MCF 10A (cell line): Measurements from ENCODE around the gene SLC38A3. TPM values are rescaled to one million over a fixed set of nuclear protein-coding genes. Genes with fewer than 3 reads are reported as not detected.

ENCODE experiments used
- Bru-seq: library from RNA; stranded (reverse); fragments of 400-500 nt; gene quantifications from one replicate; lab custom pipeline; 2021; lab: Mats Ljungman, UMichigan
- BruChase-seq, 2 experiments: library from RNA; stranded (reverse); fragments of 400-500 nt; gene quantifications; one replicate each; lab custom pipeline; 2021; lab: Mats Ljungman, UMichigan
- BruUV-seq: library from RNA; stranded (reverse); fragments of 400-500 nt; replicated peaks from 2 replicates; lab custom pipeline; 2021; lab: Mats Ljungman, UMichigan
- CTCF ChIA-PET: fragments of 300-600 bp; sonication (Branson Sonifier 250); formaldehyde crosslinking; extraction: SDS; loops from one replicate; lab custom pipeline; 2021; ENCODE audit warnings: antibody characterized with exemption, inconsistent platforms; lab: Yijun Ruan, JAX
- POLR2A ChIA-PET: fragments of 300-600, 350-650 bp; sonication (Branson Sonifier 250); formaldehyde crosslinking; extraction: SDS; loops from one replicate; lab custom pipeline; 2020; ENCODE audit warnings: antibody characterized with exemption, inconsistent platforms; lab: Yijun Ruan, JAX
- DNase-seq: peaks from one replicate; pipeline ENCODE4 v3.0.0-alpha.2; 2018; ENCODE audit not compliant: unreplicated experiment
- H3K27ac Mint-ChIP-seq: one replicate; pipeline ENCODE4 v1.8.0; 2022; ENCODE audit warnings: mild to moderate bottlenecking, low read depth, mixed read lengths; ENCODE audit not compliant: unreplicated experiment
- H3K27me3 Mint-ChIP-seq: one replicate; pipeline ENCODE4 v1.8.0; 2022; ENCODE audit warnings: mixed read lengths; ENCODE audit not compliant: insufficient read depth, unreplicated experiment
- H3K36me3 Mint-ChIP-seq: one replicate; pipeline ENCODE4 v1.8.0; 2022; ENCODE audit warnings: mild to moderate bottlenecking, moderate library complexity, mixed read lengths; ENCODE audit not compliant: insufficient read depth, unreplicated experiment
- H3K4me1 Mint-ChIP-seq: one replicate; pipeline ENCODE4 v1.8.0; 2022; ENCODE audit warnings: mixed read lengths; ENCODE audit not compliant: insufficient read depth, unreplicated experiment
- H3K4me3 Mint-ChIP-seq: one replicate; pipeline ENCODE4 v1.8.0; 2022; ENCODE audit warnings: mild to moderate bottlenecking, moderate library complexity, mixed read lengths; ENCODE audit not compliant: unreplicated experiment
- H3K9me3 Mint-ChIP-seq: one replicate; pipeline ENCODE4 v1.8.0; 2022; ENCODE audit warnings: mixed read lengths; ENCODE audit not compliant: unreplicated experiment
- CTCF ChIP-seq: fragments of 200-600 bp; IDR thresholded peaks from one replicate; pipeline ENCODE4 v1.8.0; 2022; ENCODE audit warnings: antibody characterized with exemption, mild to moderate bottlenecking; ENCODE audit not compliant: unreplicated experiment
- intact Hi-C: fragments of 100-400 bp; cut with micrococcal nuclease; formaldehyde crosslinking; loops from 2 replicates; pipeline ENCODE4 v1.14.1; 2022
- long read RNA-seq: library from polyadenylated mRNA; stranded (forward); transcript quantifications from one replicate; pipeline ENCODE4 v2.0.0, GENCODE V29; 2022
- total RNA-seq: library from RNA; stranded (reverse); gene quantifications from 2 replicates; pipeline ENCODE4 v1.2.3, GENCODE V29; 2022

Gene SLC38A3
- total RNA-seq = not detected in 2 replicates
- Bru-seq, nascent RNA = percentile 15 among the genes with signal in this experiment
- percentile 20 among the genes with signal in this experiment for BruChase-seq, experiment 1, labeled RNA remaining after a 6-hour chase
- percentile 13 among the genes with signal in this experiment for BruChase-seq, experiment 2, labeled RNA remaining after a 2-hour chase
- long read RNA-seq = 0 reads

- no peak within 1 kb of the TSS for H3K4me3 Mint-ChIP-seq
- H3K4me1 Mint-ChIP-seq = no peaks in the 10 kb centered on the region
- DNase-seq = no peak
- H3K27ac Mint-ChIP-seq = no peak within 1 kb of the TSS
- POLR2A ChIA-PET = interaction anchor here (0.8 kb wide), 1 partner anchor 123 kb away, joined by 3 read pairs; the partner anchor contains the start of gene TUSC2
- no peaks in the 10 kb centered on the region for H3K27me3 Mint-ChIP-seq
- TF ChIP-seq CTCF = no peak
- CTCF ChIA-PET = interaction anchor here (1.2 to 3.4 kb wide), 3 partner anchors 9 to 21 kb away, joined by 3 to 15 read pairs (median 11); no protein-coding TSS in a partner anchor
- H3K9me3 Mint-ChIP-seq = no peaks in the 10 kb centered on the region
- no TSS peak for BruUV-seq
- intact Hi-C loops = no loop called here
- no peaks in the 10 kb centered on the region for H3K36me3 Mint-ChIP-seq
Observed at GRCh38 chr3:50204804-50205412, at the start of gene SLC38A3. Gene SLC38A3 (plus strand): TSS chr3:50205271. CDS start chr3:50214200, 8,929 bp downstream.

- H3K27me3 Mint-ChIP-seq = no peaks in the 10 kb centered on the region
- intact Hi-C loops = loop anchor here (1.0 kb wide), 1 partner anchor 34 kb away; no protein-coding TSS in a partner anchor
- CTCF ChIA-PET = interaction anchor here (0.7 to 2.6 kb wide), 5 partner anchors 21 to 71 kb away, joined by 3 to 11 read pairs (median 8); no protein-coding TSS in a partner anchor
- POLR2A ChIA-PET = interaction anchor here (0.6 to 2.1 kb wide), 5 partner anchors 9 to 73 kb away, joined by 3 to 17 read pairs (median 8); partner anchors contain the start of gene RBM5
- peaks cover 8% of the 10 kb centered on the region for H3K36me3 Mint-ChIP-seq
- DNase-seq = no peak
- peak overlapping the region; percentile 61 for H3K27ac Mint-ChIP-seq
- BruUV-seq = no TSS peak
- H3K9me3 Mint-ChIP-seq = no peaks in the 10 kb centered on the region
- H3K4me1 Mint-ChIP-seq = peaks cover 60% of the 10 kb centered on the region
- no peak for TF ChIP-seq CTCF
- H3K4me3 Mint-ChIP-seq = peak overlapping the region; percentile 84
Observed at GRCh38 chr3:50155491-50155878, 49.6 kb upstream of the SLC38A3 start.

- intact Hi-C loops = loop anchor here (1.0 to 2.0 kb wide), 2 partner anchors 33 to 35 kb away; no protein-coding TSS in a partner anchor
- TF ChIP-seq CTCF = no peak
- Mint-ChIP-seq H3K27me3 (no peaks in the 10 kb centered on the region), H3K4me1 (peaks cover 56% of the 10 kb centered on the region), H3K36me3 (peaks cover 12% of the 10 kb centered on the region), H3K9me3 (no peaks in the 10 kb centered on the region), H3K27ac (peak overlapping the region; percentile 61), H3K4me3 (peak overlapping the region; percentile 84)
- CTCF ChIA-PET = interaction anchor here (0.6 to 2.6 kb wide), 7 partner anchors 20 to 70 kb away, joined by 3 to 11 read pairs (median 4); no protein-coding TSS in a partner anchor
- POLR2A ChIA-PET = interaction anchor here (0.6 to 2.1 kb wide), 9 partner anchors 9 to 164 kb away, joined by 3 to 17 read pairs (median 4); partner anchors contain the start of genes GNAI2 and RBM5
- BruUV-seq = TSS peak; percentile 33
- peak; percentile 46 for DNase-seq
Observed at GRCh38 chr3:50155891-50156290, 49.2 kb upstream of the SLC38A3 start.
